GM19328 (cell line): ENCODE measurements around the gene ZFYVE27.

Experiments
- ATAC-seq: cut with Tn5 transposase; IDR thresholded peaks from one replicate; pipeline ENCODE4 v1.9.1; 2021; ENCODE audit warnings: mild to moderate bottlenecking, moderate library complexity; ENCODE audit not compliant: unreplicated experiment

Gene ZFYVE27

GRCh38 chr10:97785731-97786130, 48.8 kb downstream of the ZFYVE27 start:
- ATAC-seq, result no peak

- no peak for ATAC-seq
These were observed 51.9 kb downstream of the ZFYVE27 start for GRCh38 chr10:97788552-97789442.

DNA sequence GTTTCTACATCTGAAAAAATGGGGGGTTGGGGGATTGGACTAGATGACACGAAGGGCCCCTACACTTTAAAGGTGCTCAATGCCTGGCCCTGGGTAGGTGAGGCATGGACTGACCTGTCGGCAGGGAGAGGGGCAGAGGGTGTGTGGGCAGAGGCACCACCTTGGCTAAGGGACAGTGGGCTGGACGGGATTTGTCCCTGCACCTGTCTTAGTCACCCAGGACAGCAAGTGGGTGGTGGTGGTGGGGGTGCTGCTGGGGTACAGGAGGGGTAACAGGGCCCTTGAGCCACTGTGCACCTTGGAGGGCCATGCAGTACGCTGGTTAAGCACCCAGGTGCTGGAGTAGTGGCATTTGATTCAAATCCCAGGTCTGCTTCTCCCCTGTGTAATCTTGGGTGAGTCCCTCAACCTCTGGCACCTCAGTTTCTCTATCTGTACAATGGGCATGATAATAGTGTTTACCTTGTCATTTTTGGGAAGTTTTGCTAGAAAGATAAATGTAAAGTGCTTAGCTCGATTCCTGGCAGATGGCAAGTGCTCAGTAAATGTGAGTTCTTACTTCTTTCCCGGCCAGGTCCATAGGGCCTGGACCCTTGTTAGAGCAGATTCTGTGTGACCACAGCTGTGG, 53.0 kb downstream of the ZFYVE27 start:
- ATAC-seq, result no peak

GRCh38 chr10:97791824-97792721, 55.1 kb downstream of the ZFYVE27 start:
- ATAC-seq, result no peak

GRCh38 chr10:97795886-97796285, 59.0 kb downstream of the ZFYVE27 start:
- no peak for ATAC-seq

DNA sequence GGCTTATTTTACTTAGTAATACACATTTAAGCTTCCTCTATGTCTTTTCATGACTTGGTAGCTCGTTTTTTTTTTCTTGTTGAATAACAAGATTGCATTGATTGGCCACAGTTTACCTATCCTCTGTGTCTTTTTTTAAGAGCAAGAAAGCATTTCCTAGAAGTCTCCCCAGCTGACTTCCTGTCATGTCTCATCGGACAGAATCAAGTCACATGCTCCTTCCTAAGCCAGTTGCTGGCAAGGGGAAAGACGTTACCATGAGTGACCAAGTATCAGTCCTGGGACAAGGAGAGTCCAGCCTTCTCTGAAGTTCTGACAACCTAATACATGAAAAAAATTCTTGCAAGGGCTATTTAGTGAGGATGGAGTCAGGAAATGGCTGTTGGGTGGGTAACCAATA, 59.7 kb downstream of the ZFYVE27 start:
- ATAC-seq, result no peak

DNA sequence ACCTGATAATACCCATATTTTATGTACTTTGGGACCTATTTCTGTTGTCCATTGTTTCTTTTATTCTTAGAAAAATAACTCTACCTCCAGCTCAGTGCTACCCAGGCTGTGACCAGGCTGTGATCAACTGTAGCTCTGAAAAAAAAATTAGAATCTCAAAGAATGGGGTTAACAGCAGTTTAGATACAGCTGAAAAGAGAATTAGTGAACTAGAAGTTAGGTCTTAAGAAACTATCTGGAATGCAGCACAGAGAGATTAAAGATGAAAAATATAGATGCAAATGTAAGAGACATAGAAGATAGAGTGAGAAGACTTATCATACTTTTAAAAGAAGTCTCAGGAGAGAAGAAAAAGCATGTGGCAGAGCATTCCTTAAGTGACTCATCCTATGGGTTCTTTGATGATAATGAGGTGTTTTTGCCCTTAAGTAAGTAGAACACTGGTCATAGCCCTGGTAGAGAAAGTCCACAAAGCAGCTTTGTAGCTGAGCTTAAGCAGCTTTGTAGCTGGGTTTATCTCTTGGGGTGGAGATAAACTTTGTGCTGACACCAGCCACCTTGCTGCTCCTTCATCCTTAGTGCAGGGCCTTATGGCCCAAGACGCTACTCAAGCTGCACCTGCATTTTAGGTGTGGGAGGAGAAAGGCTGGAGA, 62.2 kb downstream of the ZFYVE27 start:
- no peak for ATAC-seq

DNA sequence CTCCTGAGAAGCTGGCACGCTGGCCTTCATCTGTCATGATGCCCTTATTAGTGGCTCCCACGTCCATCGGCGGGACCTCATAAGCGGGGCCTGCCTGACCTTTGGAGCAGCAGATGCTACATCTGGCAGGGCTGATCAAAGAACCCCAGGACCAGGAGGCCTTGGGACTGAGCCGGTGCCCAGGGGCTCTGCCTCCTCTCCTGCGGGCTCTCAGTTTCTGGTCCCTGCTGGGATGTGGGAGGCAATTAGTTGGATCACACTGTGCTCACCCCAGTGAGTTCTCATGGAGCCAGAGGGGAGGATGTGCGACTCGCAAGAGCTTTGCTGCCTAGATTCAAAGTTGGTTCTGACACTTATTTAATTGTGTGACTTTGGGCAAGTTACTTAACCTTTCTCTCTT, 63.5 kb downstream of the ZFYVE27 start:
- no peak for ATAC-seq

DNA sequence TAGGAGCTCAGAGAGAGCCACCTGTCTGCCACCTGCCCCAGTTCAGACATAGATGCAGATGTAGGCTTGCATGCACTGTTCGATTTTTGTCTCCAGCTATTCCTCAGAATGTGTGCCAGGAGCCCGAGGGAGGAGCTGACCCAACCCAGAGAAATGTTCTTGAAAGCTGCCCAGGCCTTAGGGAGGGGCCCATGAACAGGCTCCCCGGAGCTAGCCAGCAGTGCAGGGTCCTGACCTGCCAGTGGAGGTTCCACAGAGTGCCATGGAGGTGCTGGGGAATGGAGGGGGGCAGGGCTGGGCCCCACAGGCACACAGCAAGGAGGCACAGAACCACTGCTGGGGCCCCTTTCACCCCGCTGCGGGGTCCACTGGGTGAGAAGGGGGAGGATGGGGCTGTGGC, 64.5 kb downstream of the ZFYVE27 start:
- no peak for ATAC-seq

GRCh38 chr10:97805096-97805884, 68.4 kb downstream of the ZFYVE27 start:
- no peak for ATAC-seq

GRCh38 chr10:97805949-97806348, 69.0 kb downstream of the ZFYVE27 start:
- ATAC-seq, result no peak

- ATAC-seq, result no peak
These were observed 73.5 kb downstream of the ZFYVE27 start for GRCh38 chr10:97810446-97810845.
